ENCODE results near the gene RMND5B. TPM values are rescaled to one million over a fixed set of nuclear protein-coding genes. Genes with fewer than 3 reads are reported as not detected.

The RMND5B gene
- total and polyA plus RNA-seq, 2 experiments from 2014 or later: 27.2 to 42.2 TPM

- Histone ChIP-seq H3K27ac (peak overlapping the region; percentile 99), H2AFZ (peak overlapping the region; percentile 94), H3K9me2 (replicated peaks; ENCODE audit: insufficient read depth) (no peaks in the 10 kb centered on the region), H3K27me3 (no peaks in the 10 kb centered on the region), H4K20me1 (ENCODE audit: insufficient read depth, poor library complexity, severe bottlenecking) (no peaks in the 10 kb centered on the region), H3K4me2 (peak overlapping the region; percentile 95), H3K9me3 (ENCODE audit: low read depth) (no peaks in the 10 kb centered on the region), H3K4me1 (ENCODE audit: insufficient read depth) (peaks cover 9% of the 10 kb centered on the region), H3K79me2 (peaks cover 27% of the 10 kb centered on the region), H3K36me3 (replicated peaks; ENCODE audit: insufficient read depth, low read depth) (no peaks in the 10 kb centered on the region), H3K4me3 (peak overlapping the region; percentile 99)
- no peak for DNase-seq (ENCODE audit: low spot score)
- no peak for TF ChIP-seq CTCF (IDR thresholded peaks at IDR 0.05; ENCODE audit: poor library complexity)
- TF ChIP-seq EZH2 (IDR thresholded peaks at IDR 0.05; ENCODE audit: borderline replicate concordance): no peak
- TF ChIP-seq EZH2phosphoT487 (IDR thresholded peaks at IDR 0.05; ENCODE audit: low read depth, severe bottlenecking, unreplicated experiment): no peak
- 23% methylated on average over 10 of the region's 10 CpGs for WGBS (ENCODE audit: low lambda C conversion rate, missing lambda C conversion rate)
These were observed 707 bp downstream of the RMND5B start for GRCh38 chr5:178131446-178131996.

- 89% methylated on average over 10 of the region's 10 CpGs for WGBS (ENCODE audit: low lambda C conversion rate, missing lambda C conversion rate)
- H3K79me2 ChIP-seq: peaks cover 21% of the 10 kb centered on the region
- H3K27ac ChIP-seq: no peak overlapping the region
- no peaks in the 10 kb centered on the region for H3K36me3 ChIP-seq (replicated peaks; ENCODE audit: insufficient read depth, low read depth)
- no peak for TF ChIP-seq CTCF (IDR thresholded peaks at IDR 0.05; ENCODE audit: poor library complexity)
- TF ChIP-seq EZH2phosphoT487 (IDR thresholded peaks at IDR 0.05; ENCODE audit: low read depth, severe bottlenecking, unreplicated experiment): no peak
- no peak for TF ChIP-seq EZH2 (IDR thresholded peaks at IDR 0.05; ENCODE audit: borderline replicate concordance)
- no peak overlapping the region for H3K4me2 ChIP-seq
- no peaks in the 10 kb centered on the region for H3K27me3 ChIP-seq
- no peak overlapping the region for H3K4me3 ChIP-seq
- H3K4me1 ChIP-seq (ENCODE audit: insufficient read depth): no peaks in the 10 kb centered on the region
- no peak for DNase-seq (ENCODE audit: low spot score)
- no peaks in the 10 kb centered on the region for H3K9me2 ChIP-seq (replicated peaks; ENCODE audit: insufficient read depth)
- H3K9me3 ChIP-seq (ENCODE audit: low read depth): no peaks in the 10 kb centered on the region
- no peak overlapping the region for H2AFZ ChIP-seq
- H4K20me1 ChIP-seq (ENCODE audit: insufficient read depth, poor library complexity, severe bottlenecking): no peaks in the 10 kb centered on the region
These were observed 6.2 kb downstream of the RMND5B start for GRCh38 chr5:178136990-178137389.

DNA sequence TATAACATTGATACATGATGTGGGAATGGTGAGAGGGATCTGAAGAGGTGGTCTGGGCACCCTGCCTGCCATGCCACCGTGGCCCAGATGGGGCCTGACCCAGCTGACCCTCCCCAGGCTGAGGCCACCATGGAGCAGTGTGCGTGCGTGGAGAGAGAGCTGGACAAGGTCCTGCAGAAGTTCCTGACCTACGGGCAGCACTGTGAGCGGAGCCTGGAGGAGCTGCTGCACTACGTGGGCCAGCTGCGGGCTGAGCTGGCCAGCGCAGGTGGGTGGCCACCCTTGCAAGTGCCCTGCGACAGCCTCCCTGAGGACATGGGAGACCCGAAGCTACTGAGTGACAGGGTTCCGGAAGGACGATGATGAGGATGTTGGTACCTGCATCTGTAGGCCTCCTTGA is 7.2 kb downstream of the RMND5B start:
- Histone ChIP-seq H3K9me2 (replicated peaks; ENCODE audit: insufficient read depth) (no peaks in the 10 kb centered on the region), H3K27me3 (no peaks in the 10 kb centered on the region), H3K9me3 (ENCODE audit: low read depth) (no peaks in the 10 kb centered on the region), H4K20me1 (ENCODE audit: insufficient read depth, poor library complexity, severe bottlenecking) (no peaks in the 10 kb centered on the region), H3K4me3 (no peak overlapping the region), H3K36me3 (replicated peaks; ENCODE audit: insufficient read depth, low read depth) (no peaks in the 10 kb centered on the region), H3K27ac (no peak overlapping the region), H3K79me2 (peaks cover 16% of the 10 kb centered on the region), H2AFZ (no peak overlapping the region), H3K4me1 (ENCODE audit: insufficient read depth) (no peaks in the 10 kb centered on the region), H3K4me2 (no peak overlapping the region)
- DNase-seq (ENCODE audit: low spot score): no peak
- TF ChIP-seq EZH2 (IDR thresholded peaks at IDR 0.05; ENCODE audit: borderline replicate concordance) (no peak), CTCF (IDR thresholded peaks at IDR 0.05; ENCODE audit: poor library complexity) (no peak), EZH2phosphoT487 (IDR thresholded peaks at IDR 0.05; ENCODE audit: low read depth, severe bottlenecking, unreplicated experiment) (no peak)
- WGBS (ENCODE audit: low lambda C conversion rate, missing lambda C conversion rate): 97% methylated on average over 12 of the region's 12 CpGs

Measured in hepatocyte (in vitro differentiated cells).